GM12801 (cell line): ENCODE data around the gene HOXD4.

Experiments
- CTCF ChIP-seq: IDR thresholded peaks from one replicate; pipeline ENCODE4 v1.5.1; 2011; ENCODE audit warnings: control low read depth; ENCODE audit not compliant: insufficient read length; ENCODE audit errors: extremely low read depth

HOXD4 gene

DNA sequence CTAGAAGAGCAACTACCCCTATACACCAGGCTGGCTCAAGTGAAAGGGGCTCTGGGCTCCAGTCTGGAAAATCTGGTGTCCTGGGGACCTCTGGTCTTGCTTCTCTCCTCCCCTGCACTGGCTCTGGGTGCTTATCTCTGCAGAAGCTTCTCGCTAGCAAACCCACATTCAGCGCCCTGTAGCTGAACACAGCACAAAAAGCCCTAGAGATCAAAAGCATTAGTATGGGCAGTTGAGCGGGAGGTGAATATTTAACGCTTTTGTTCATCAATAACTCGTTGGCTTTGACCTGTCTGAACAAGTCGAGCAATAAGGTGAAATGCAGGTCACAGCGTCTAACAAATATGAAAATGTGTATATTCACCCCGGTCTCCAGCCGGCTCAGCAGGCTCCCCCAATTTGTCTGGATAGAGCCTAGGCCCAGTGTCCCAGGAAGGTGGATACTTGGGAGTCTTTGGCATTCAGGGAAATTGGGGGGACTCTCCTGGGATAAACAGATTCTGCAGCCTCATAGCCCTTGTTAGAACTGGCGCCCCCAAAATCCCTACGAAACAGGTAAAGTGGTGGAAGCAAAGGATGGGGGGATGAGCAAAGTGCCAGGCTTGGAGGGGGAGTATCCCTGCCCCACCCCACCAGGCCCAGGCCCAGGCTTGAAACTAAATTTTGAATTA, 2.5 kb upstream of the HOXD4 start:
- no peak for TF ChIP-seq CTCF

- TF ChIP-seq CTCF, result no peak
Measured at GRCh38 chr2:176149481-176149938, 1.8 kb upstream of the HOXD4 start.

DNA sequence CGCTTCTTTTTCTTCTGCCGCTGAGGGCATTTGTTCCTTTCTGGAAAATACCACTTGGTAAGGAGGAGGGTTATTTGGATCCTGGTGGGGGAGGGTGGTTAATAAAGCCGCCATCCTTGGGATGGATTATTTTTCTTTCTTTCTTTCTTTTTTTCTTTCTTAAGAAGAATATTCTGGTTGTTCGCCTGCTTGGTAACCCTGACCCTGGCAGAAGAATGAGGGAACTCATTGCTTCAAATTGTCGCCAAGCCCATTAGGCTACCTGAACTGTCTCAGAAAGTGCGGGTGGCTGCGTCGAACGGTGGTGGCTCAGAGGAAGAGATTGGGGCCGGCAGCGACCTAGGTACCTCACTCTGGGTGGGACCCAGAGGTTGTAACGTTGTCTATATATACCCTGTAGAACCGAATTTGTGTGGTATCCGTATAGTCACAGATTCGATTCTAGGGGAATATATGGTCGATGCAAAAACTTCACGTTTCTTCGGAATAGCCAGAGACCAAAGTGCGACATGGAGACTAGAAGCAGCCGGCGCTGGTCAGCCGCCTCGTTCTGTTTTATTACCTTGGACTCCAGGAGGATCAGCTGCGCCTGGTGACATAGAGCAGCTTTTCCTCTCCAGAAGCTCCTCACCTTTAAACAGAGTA, 1.3 kb upstream of the HOXD4 start:
- TF ChIP-seq CTCF, result no peak

DNA sequence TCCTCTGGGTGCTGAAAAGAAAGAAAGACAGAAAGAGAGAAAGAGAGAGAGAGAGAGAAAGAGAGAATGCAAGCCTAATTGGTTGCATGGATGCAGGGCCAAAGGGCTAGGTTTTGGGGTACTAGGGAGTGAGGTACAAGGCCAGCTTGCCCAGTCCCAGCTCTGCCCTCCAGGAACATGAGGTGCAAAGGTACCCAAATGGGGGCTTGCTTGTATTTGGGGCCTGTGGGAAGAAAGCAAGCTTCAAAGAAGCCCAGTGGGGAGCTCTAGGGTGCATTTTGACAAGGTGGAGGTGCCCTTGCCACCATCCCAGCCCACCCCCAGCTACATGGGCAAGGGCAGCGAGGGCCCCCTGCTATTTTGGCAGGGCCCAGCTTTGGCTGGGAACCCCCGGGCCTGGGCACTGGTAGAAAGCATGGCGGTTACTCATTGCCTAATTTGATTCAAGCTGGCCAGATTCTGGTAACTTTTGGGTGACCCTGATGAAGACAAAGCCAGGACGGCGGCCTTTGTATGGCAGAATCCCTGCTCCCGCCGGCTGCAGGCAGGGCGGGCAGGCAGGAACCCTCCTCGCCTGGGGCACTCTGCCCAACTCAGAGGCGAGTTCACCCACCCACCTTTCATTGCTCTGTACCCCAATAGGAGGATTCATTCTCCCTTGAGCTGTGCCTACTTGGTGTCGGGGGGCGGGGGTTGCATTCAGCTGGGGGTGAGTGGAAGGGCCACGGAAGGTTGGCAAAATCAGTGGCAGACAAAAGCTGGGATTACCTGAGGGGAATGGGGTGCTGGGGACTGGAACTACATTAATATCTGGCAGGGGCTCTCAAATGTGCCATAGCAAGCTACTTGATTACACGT, 537 bp upstream of the HOXD4 start:
- no peak for TF ChIP-seq CTCF

- TF ChIP-seq CTCF, result no peak
Measured at GRCh38 chr2:176152350-176153181, 1.2 kb downstream of the HOXD4 start.

GRCh38 chr2:176154576-176155252, 3.4 kb downstream of the HOXD4 start:
- no peak for TF ChIP-seq CTCF
